IPS DF 19.7 (cell line): ENCODE measurements around the gene NSD1.
"Not testable (repeated sequence)": the region's sequence is repeated elsewhere in the genome, so short reads cannot be mapped to it uniquely, and the experiment has no call there.

ENCODE experiments used
- DNase-seq: peaks from one replicate; pipeline ENCODE4 v3.0.0-alpha.2; 2013; ENCODE audit warnings: low read depth, low spot score

The NSD1 gene

GRCh38 chr5:177288191-177288590, 154.6 kb downstream of the NSD1 start:
- DNase-seq, result no peak

GRCh38 chr5:177290816-177291596, 157.4 kb downstream of the NSD1 start:
- no peak for DNase-seq

GRCh38 chr5:177291735-177292134, 158.2 kb downstream of the NSD1 start:
- DNase-seq, result no peak

- DNase-seq, result no peak
Measured at GRCh38 chr5:177293819-177294581, 160.4 kb downstream of the NSD1 start.

- no peak for DNase-seq
Measured at GRCh38 chr5:177294632-177295031, 161.1 kb downstream of the NSD1 start.

GRCh38 chr5:177295924-177296323, 162.4 kb downstream of the NSD1 start:
- DNase-seq, result no peak

GRCh38 chr5:177296581-177296980, 163.0 kb downstream of the NSD1 start:
- no peak for DNase-seq

GRCh38 chr5:177297922-177298321, 164.3 kb downstream of the NSD1 start:
- no peak for DNase-seq

- no peak for DNase-seq
Measured at GRCh38 chr5:177299697-177300096, 166.1 kb downstream of the NSD1 start.

- no peak for DNase-seq
Measured at GRCh38 chr5:177300236-177300880, 166.8 kb downstream of the NSD1 start.

- DNase-seq, result no peak
Measured at GRCh38 chr5:177300951-177301350, 167.4 kb downstream of the NSD1 start.

- no peak for DNase-seq
Measured at GRCh38 chr5:177301503-177302165, 168.1 kb downstream of the NSD1 start.

GRCh38 chr5:177302354-177303110, 169.0 kb downstream of the NSD1 start:
- DNase-seq, result no peak

GRCh38 chr5:177303121-177303924, 169.8 kb downstream of the NSD1 start, which contains the start of the genes PRELID1 and RAB24:
PRELID1 (plus strand) TSS chr5:177303799; CDS start chr5:177303986, 187 bp downstream.
RAB24 (minus strand) TSS chr5:177303719; CDS start chr5:177303288, 431 bp downstream.
- no peak for DNase-seq

GRCh38 chr5:177303925-177304391, 170.4 kb downstream of the NSD1 start:
- DNase-seq, result no peak

- DNase-seq, result no peak
Measured at GRCh38 chr5:177304392-177305119, 171.0 kb downstream of the NSD1 start.

GRCh38 chr5:177306103-177306640, 172.6 kb downstream of the NSD1 start:
- DNase-seq, result not testable (repeated sequence)

GRCh38 chr5:177306674-177307543, 173.3 kb downstream of the NSD1 start:
- no peak for DNase-seq
